Astrocyte of the cerebellum (primary cell): ENCODE data around the gene DGUOK.
"Not testable (repeated sequence)": the region's sequence is repeated elsewhere in the genome, so short reads cannot be mapped to it uniquely, and the experiment has no call there.

Experiments
- DNase-seq: peaks from one replicate; pipeline ENCODE4 v3.0.0-alpha.2; 2011; ENCODE audit warnings: low read depth
- H3K4me3 ChIP-seq: 2 replicates; pipeline ENCODE4 v1.5.1; 2011; ENCODE audit warnings: mild to moderate bottlenecking, low read depth, low read length, moderate library complexity
- CTCF ChIP-seq: IDR thresholded peaks from 2 replicates; pipeline ENCODE4 v1.5.1; 2012; ENCODE audit warnings: low read length, low read depth, moderate library complexity, mild to moderate bottlenecking; ENCODE audit errors: missing control alignments
- in situ Hi-C: cut with HindIII; loops from 2 replicates; pipeline ENCODE4 v1.10.0; 2017; ENCODE audit warnings: low sequenced_read_pairs

The DGUOK gene

GRCh38 chr2:73939419-73939818, 12.7 kb downstream of the DGUOK start:
- H3K4me3 ChIP-seq = no peak overlapping the region
- no peak for TF ChIP-seq CTCF
- peak; percentile 27 for DNase-seq
- in situ Hi-C loops = no loop called here

- DNase-seq, in situ Hi-C loops, H3K4me3 ChIP-seq: not testable (repeated sequence)
These were observed 13.4 kb downstream of the DGUOK start for GRCh38 chr2:73940066-73940465.

GRCh38 chr2:73942664-73943063, 16.0 kb downstream of the DGUOK start:
- H3K4me3 ChIP-seq = no peak overlapping the region
- TF ChIP-seq CTCF = no peak
- in situ Hi-C loops = no loop called here
- DNase-seq = no peak

- no peak for TF ChIP-seq CTCF
- no peak for DNase-seq
- no peak overlapping the region for H3K4me3 ChIP-seq
- in situ Hi-C loops = no loop called here
These were observed 18.0 kb downstream of the DGUOK start for GRCh38 chr2:73944714-73945113.

- no peak overlapping the region for H3K4me3 ChIP-seq
- in situ Hi-C loops = no loop called here
- TF ChIP-seq CTCF = no peak
- no peak for DNase-seq
These were observed 19.5 kb downstream of the DGUOK start for GRCh38 chr2:73946215-73946614.

- no peak for DNase-seq
- TF ChIP-seq CTCF = no peak
- in situ Hi-C loops = no loop called here
- H3K4me3 ChIP-seq = no peak overlapping the region
These were observed 20.0 kb downstream of the DGUOK start for GRCh38 chr2:73946666-73947065.

- no peak overlapping the region for H3K4me3 ChIP-seq
- in situ Hi-C loops = no loop called here
- no peak for TF ChIP-seq CTCF
- DNase-seq = no peak
These were observed 20.8 kb downstream of the DGUOK start for GRCh38 chr2:73947412-73948018.
